ENCODE measurements around the gene SLC12A7. TPM values are rescaled to one million over a fixed set of nuclear protein-coding genes. Genes with fewer than 3 reads are reported as not detected.

SLC12A7 gene
- total and polyA plus RNA-seq, 10 donors, result 8.6 to 120 (median 52.3) TPM

DNA sequence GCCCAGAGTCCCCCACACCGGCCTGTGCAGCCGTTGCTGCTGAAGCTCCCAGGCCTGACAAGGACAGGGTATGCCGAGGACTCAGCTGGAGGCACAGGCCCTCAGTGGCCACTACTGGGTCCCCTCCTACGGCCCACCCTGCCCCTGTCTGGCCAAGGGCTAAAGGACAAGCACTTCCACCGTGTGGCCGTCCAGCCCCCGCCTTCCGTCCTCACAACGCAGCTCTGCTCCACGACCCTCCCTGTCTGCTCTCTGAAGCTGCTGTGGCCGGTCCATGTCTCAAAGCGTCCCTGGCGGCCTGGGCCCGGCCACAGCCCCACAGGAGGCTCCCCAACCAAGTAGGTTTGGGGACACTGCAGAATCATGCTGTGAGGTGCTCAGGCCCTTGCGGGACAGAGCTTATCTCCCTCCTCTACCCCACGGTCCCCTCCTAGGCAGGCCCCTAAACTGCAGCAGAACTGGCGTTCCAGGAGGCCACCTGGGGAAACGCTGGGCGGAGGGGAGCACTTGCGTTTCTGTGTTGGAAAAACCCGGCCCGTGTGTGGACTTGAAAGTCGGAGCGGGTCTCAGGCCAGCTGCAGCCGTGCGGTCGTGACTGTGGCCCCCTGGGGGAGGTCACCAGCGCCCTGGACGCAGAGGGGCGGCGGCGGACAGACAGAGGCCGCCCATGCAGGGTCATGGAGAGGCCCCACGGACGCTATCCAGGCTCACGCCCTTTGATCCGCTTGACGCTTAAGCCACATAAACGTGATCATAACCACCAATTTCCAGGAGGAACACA lies 57.7 kb downstream of the SLC12A7 start:
- no peak for DNase-seq
- Histone ChIP-seq H3K4me3 (no peak overlapping the region), H3K27ac (no peak overlapping the region), H3K27me3 (replicated peaks in 1 of 7) (no peaks in the 10 kb centered on the region), H3K9me3 (no peaks in the 10 kb centered on the region), H3K36me3 (peaks cover 0 to 95% (median 77%) of the 10 kb centered on the region in 6 donors), H3K4me1 (no peaks in the 10 kb centered on the region)
- WGBS, 5 donors, result 87 to 92% (median 89%) methylated on average over 34 to 39 of the region's 39 CpGs
- TF ChIP-seq CTCF (IDR thresholded peaks at IDR 0.05 in 8 of 11, conservative IDR thresholded peaks at IDR 0.05 in 3 of 11), result no peak
- TF ChIP-seq POLR2AphosphoS5 (IDR thresholded peaks at IDR 0.05), result no peak
- TF ChIP-seq POLR2A (IDR thresholded peaks at IDR 0.05), result no peak
- intact Hi-C loops (cut with DNase I; ENCODE audit: low total_unique reads), result no loop called here

GRCh38 chr5:1053391-1054017 lies 58.4 kb downstream of the SLC12A7 start:
- no peak overlapping the region for H3K4me3 ChIP-seq

GRCh38 chr5:1052641-1053390 lies 59.0 kb downstream of the SLC12A7 start:
- intact Hi-C loops (cut with DNase I; ENCODE audit: low total_unique reads), result no loop called here

More at GRCh38 chr5:1053391-1054017, 58.4 kb downstream of the SLC12A7 start:
- Histone ChIP-seq H3K9me3 (no peaks in the 10 kb centered on the region), H3K27me3 (replicated peaks in 1 of 7) (no peaks in the 10 kb centered on the region), H3K36me3 (peaks cover 0 to 88% (median 72%) of the 10 kb centered on the region in 6 donors), H3K27ac (no peak overlapping the region), H3K4me1 (no peaks in the 10 kb centered on the region)
- WGBS, 5 donors, result 91 to 95% (median 92%) methylated on average over 12 to 32 of the region's 32 CpGs
- TF ChIP-seq POLR2AphosphoS5 (IDR thresholded peaks at IDR 0.05), result peak in 1 of 3 donors; percentile 37
- TF ChIP-seq POLR2A (IDR thresholded peaks at IDR 0.05), result no peak
- DNase-seq, result no peak
- intact Hi-C loops (cut with DNase I; ENCODE audit: low total_unique reads), result no loop called here

GRCh38 chr5:1052076-1052475 lies 59.8 kb downstream of the SLC12A7 start:
- H3K27me3 ChIP-seq (replicated peaks in 1 of 7), result no peaks in the 10 kb centered on the region
- intact Hi-C loops (cut with DNase I; ENCODE audit: low total_unique reads), result no loop called here
- TF ChIP-seq CTCF (IDR thresholded peaks at IDR 0.05 in 8 of 11, conservative IDR thresholded peaks at IDR 0.05 in 3 of 11) (no peak), POLR2AphosphoS5 (IDR thresholded peaks at IDR 0.05) (no peak), POLR2A (IDR thresholded peaks at IDR 0.05) (no peak)
- peaks cover 0 to 73% (median 59%) of the 10 kb centered on the region in 6 donors for H3K36me3 ChIP-seq
- H3K27ac ChIP-seq, result no peak overlapping the region
- H3K9me3 ChIP-seq, result no peaks in the 10 kb centered on the region
- no peak for DNase-seq
- H3K4me3 ChIP-seq, result no peak overlapping the region
- 84 to 97% (median 90%) methylated on average over 9 to 17 of the region's 17 CpGs for whole genome bisulfite sequencing, 5 donors
- H3K4me1 ChIP-seq, result no peaks in the 10 kb centered on the region

More at GRCh38 chr5:1052641-1053390, 59.0 kb downstream of the SLC12A7 start:
- Histone ChIP-seq H3K27me3 (replicated peaks in 1 of 7) (no peaks in the 10 kb centered on the region), H3K27ac (no peak overlapping the region), H3K4me1 (no peaks in the 10 kb centered on the region), H3K36me3 (peaks cover 0 to 81% (median 66%) of the 10 kb centered on the region in 6 donors), H3K4me3 (no peak overlapping the region), H3K9me3 (no peaks in the 10 kb centered on the region)
- 88 to 95% (median 90%) methylated on average over 11 to 29 of the region's 29 CpGs for WGBS, 5 donors
- DNase-seq, result no peak
- TF ChIP-seq POLR2A (IDR thresholded peaks at IDR 0.05), result no peak
- peak in 1 of 3 donors; percentile 48 for TF ChIP-seq POLR2AphosphoS5 (IDR thresholded peaks at IDR 0.05)

Data from spleen (tissue), 11 donors.